ENCODE measurements around the gene DFFB.

- TF ChIP-seq EZH2 (IDR thresholded peaks at IDR 0.05; ENCODE audit: borderline replicate concordance): no peak
- TF ChIP-seq CTCF (IDR thresholded peaks at IDR 0.05; ENCODE audit: poor library complexity): no peak
Observed at GRCh38 chr1:3898475-3898735, 41.1 kb downstream of the DFFB start.

Measured in hepatocyte (in vitro differentiated cells).